GM12801 (cell line): ENCODE results near the gene KCNQ5.

ENCODE experiments used
- CTCF ChIP-seq: IDR thresholded peaks from one replicate; pipeline ENCODE4 v1.5.1; 2011; ENCODE audit warnings: control low read depth; ENCODE audit not compliant: insufficient read length; ENCODE audit errors: extremely low read depth

KCNQ5 gene

GRCh38 chr6:73194744-73195143 lies 572.9 kb downstream of the KCNQ5 start:
- TF ChIP-seq CTCF, result no peak

GRCh38 chr6:73200247-73200646 lies 578.4 kb downstream of the KCNQ5 start:
- TF ChIP-seq CTCF, result no peak

GRCh38 chr6:73200735-73201134 lies 578.9 kb downstream of the KCNQ5 start:
- TF ChIP-seq CTCF, result no peak

- no peak for TF ChIP-seq CTCF
These were observed 581.2 kb downstream of the KCNQ5 start for GRCh38 chr6:73203098-73203497.

- no peak for TF ChIP-seq CTCF
These were observed 582.4 kb downstream of the KCNQ5 start for GRCh38 chr6:73204252-73204651.

GRCh38 chr6:73207221-73207837 lies 585.5 kb downstream of the KCNQ5 start:
- no peak for TF ChIP-seq CTCF

- no peak for TF ChIP-seq CTCF
These were observed 587.3 kb downstream of the KCNQ5 start for GRCh38 chr6:73209117-73209516.
